DOHH2 (cell line): ENCODE measurements around the gene AHI1.

ENCODE experiments used
- H3F3A ChIP-seq: fragments of 200-600 bp; sonication (generic), shearing (Covaris generic); 2 replicates; pipeline ENCODE4 v1.6.0; 2016; ENCODE audit warnings: antibody characterized with exemption, mild to moderate bottlenecking; ENCODE audit not compliant: control insufficient read depth, insufficient read depth
- H3K27ac ChIP-seq: fragments of 200-600 bp; sonication (generic); 2 replicates; pipeline ENCODE4 v1.5.1; 2014; ENCODE audit warnings: low read depth, mild to moderate bottlenecking, low read length, moderate library complexity
- H3K27me3 ChIP-seq: fragments of 200-600 bp; sonication (generic); 2 replicates; pipeline ENCODE4 v1.6.1; 2014; ENCODE audit warnings: mild to moderate bottlenecking, low read length, mixed read lengths; ENCODE audit not compliant: control insufficient read depth
- H3K36me3 ChIP-seq: fragments of 200-600 bp; sonication (generic); 2 replicates; pipeline ENCODE4 v1.6.1; 2014; ENCODE audit warnings: mild to moderate bottlenecking, low read length, moderate library complexity, mixed read lengths; ENCODE audit not compliant: control insufficient read depth
- H3K4me1 ChIP-seq: fragments of 200-600 bp; sonication (generic); 2 replicates; pipeline ENCODE4 v1.6.1; 2014; ENCODE audit warnings: mild to moderate bottlenecking, low read length, mixed read lengths; ENCODE audit not compliant: control insufficient read depth
- H3K4me2 ChIP-seq: fragments of 200-600 bp; sonication (generic); 2 replicates; pipeline ENCODE4 v1.6.0; 2014; ENCODE audit warnings: mild to moderate bottlenecking, low read length, moderate library complexity
- H3K4me3 ChIP-seq: fragments of 200-600 bp; sonication (generic); 2 replicates; pipeline ENCODE4 v1.5.1; 2014; ENCODE audit warnings: mild to moderate bottlenecking, low read length, mixed read lengths
- H3K79me2 ChIP-seq: fragments of 200-600 bp; sonication (generic); 2 replicates; pipeline ENCODE4 v1.6.1; 2014; ENCODE audit warnings: mild to moderate bottlenecking, low read length, mixed read lengths; ENCODE audit not compliant: control insufficient read depth
- H3K9me2 ChIP-seq: fragments of 200-600 bp; sonication (generic); replicated peaks from 2 replicates; pipeline ENCODE4 v1.6.1; 2014; ENCODE audit warnings: mild to moderate bottlenecking, low read length, mixed read lengths; ENCODE audit not compliant: control insufficient read depth
- H3K9me3 ChIP-seq: fragments of 200-600 bp; sonication (generic); 2 replicates; pipeline ENCODE4 v1.6.1; 2014; ENCODE audit warnings: antibody characterized with exemption, low read length, mixed read lengths; ENCODE audit not compliant: control insufficient read depth, insufficient read depth
- H4K20me1 ChIP-seq: fragments of 200-600 bp; sonication (generic); 2 replicates; pipeline ENCODE4 v1.6.0; 2014; ENCODE audit warnings: low read depth, mild to moderate bottlenecking, antibody characterized with exemption, low read length, moderate library complexity; ENCODE audit not compliant: control insufficient read depth, insufficient read depth
- EZH2phosphoT487 ChIP-seq: fragments of 200-600 bp; sonication (generic); IDR thresholded peaks from 2 replicates; pipeline ENCODE4 v1.6.1; 2017; ENCODE audit warnings: borderline replicate concordance, mild to moderate bottlenecking, antibody characterized with exemption, low read length, moderate library complexity, mixed read lengths
- TF ChIP-seq, protein P1 (sequence below): fragments of 200-600 bp; sonication (generic); IDR thresholded peaks from one replicate; pipeline ENCODE4 v1.5.1; 2014; ENCODE audit warnings: antibody characterized with exemption, mild to moderate bottlenecking, low read depth, low read length; ENCODE audit not compliant: poor library complexity, severe bottlenecking

AHI1 gene

DNA sequence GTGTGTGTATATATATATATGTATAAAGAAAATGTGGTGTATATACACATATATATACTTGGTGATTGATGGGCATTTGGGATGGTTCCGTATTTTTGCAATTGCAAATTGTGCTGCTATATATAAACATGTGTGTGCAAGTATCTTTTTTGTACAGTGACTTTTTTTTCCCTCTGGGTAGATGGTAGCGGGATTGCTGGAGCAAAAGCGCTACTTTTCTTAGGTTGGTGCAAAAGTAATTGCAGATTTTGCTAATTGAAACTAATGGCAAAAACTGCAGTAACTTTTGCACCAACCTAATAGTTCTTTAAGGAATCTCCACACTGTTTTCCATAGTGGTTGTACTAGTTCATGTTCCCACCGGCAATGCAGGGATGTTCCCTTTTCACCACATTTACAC, 135.4 kb downstream of the AHI1 start:
- Histone ChIP-seq H3K9me2 (no peaks in the 10 kb centered on the region), H3K27me3 (no peaks in the 10 kb centered on the region), H4K20me1 (no peaks in the 10 kb centered on the region), H3K4me1 (no peaks in the 10 kb centered on the region), H3K27ac (no peak overlapping the region), H3K79me2 (no peaks in the 10 kb centered on the region), H3K9me3 (no peaks in the 10 kb centered on the region), H3K4me2 (no peak overlapping the region), H3K36me3 (no peaks in the 10 kb centered on the region), H3K4me3 (no peak overlapping the region), H3F3A (no peaks in the 10 kb centered on the region)
- TF ChIP-seq EZH2phosphoT487 = no peak
- TF ChIP-seq, protein P1, sequence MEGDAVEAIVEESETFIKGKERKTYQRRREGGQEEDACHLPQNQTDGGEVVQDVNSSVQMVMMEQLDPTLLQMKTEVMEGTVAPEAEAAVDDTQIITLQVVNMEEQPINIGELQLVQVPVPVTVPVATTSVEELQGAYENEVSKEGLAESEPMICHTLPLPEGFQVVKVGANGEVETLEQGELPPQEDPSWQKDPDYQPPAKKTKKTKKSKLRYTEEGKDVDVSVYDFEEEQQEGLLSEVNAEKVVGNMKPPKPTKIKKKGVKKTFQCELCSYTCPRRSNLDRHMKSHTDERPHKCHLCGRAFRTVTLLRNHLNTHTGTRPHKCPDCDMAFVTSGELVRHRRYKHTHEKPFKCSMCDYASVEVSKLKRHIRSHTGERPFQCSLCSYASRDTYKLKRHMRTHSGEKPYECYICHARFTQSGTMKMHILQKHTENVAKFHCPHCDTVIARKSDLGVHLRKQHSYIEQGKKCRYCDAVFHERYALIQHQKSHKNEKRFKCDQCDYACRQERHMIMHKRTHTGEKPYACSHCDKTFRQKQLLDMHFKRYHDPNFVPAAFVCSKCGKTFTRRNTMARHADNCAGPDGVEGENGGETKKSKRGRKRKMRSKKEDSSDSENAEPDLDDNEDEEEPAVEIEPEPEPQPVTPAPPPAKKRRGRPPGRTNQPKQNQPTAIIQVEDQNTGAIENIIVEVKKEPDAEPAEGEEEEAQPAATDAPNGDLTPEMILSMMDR = no peak

DNA sequence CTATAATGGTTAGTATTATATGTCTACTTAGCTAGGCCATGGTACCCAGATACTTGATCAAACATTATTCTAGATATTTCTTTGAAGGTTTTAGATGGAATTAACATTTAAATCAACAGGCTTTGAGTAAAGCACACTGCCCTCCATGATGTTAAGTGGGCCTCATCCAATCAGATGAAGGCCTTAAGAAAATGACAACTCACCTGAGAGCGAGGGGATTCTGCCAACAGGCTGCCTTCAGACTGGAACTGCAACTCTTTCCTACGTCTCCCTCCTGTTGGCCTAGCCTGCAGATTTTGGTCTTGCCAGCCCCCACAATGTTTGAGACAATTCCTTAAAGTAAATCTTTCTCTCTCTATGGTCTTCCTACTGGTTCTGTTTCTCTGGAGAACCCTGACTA, 137.3 kb downstream of the AHI1 start:
- H3K4me3 ChIP-seq = no peak overlapping the region
- H3F3A ChIP-seq = no peaks in the 10 kb centered on the region
- no peaks in the 10 kb centered on the region for H3K27me3 ChIP-seq
- H3K4me2 ChIP-seq = no peak overlapping the region
- no peaks in the 10 kb centered on the region for H3K79me2 ChIP-seq
- no peak overlapping the region for H3K27ac ChIP-seq
- H3K9me3 ChIP-seq = no peaks in the 10 kb centered on the region
- no peaks in the 10 kb centered on the region for H4K20me1 ChIP-seq
- no peaks in the 10 kb centered on the region for H3K9me2 ChIP-seq
- no peak for TF ChIP-seq EZH2phosphoT487
- TF ChIP-seq, protein P1 = no peak
- no peaks in the 10 kb centered on the region for H3K4me1 ChIP-seq
- no peaks in the 10 kb centered on the region for H3K36me3 ChIP-seq

DNA sequence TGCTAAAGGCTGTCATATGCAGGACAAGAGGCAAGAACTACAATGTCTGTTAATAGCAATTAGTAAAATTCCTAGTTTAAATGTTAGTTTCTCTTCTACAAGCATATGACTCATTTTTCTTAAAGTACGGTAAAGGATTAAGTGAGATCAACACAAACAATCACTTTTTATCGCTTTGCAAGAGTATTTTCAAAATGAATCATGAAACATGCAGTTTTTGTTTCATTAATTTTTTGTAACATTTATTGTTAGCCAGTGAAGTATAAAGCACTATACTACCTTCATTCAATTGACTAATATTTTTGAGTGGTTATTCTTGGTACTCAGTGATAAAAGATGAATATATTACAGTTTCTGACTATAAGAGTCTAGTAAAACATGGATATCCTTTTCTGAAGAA, 138.6 kb downstream of the AHI1 start:
- Histone ChIP-seq H3K4me3 (no peak overlapping the region), H3K36me3 (no peaks in the 10 kb centered on the region)

More for the DNA sequence above, 138.6 kb downstream of the AHI1 start:
- Histone ChIP-seq H4K20me1 (no peaks in the 10 kb centered on the region), H3K4me1 (no peaks in the 10 kb centered on the region), H3K27me3 (no peaks in the 10 kb centered on the region), H3K4me2 (no peak overlapping the region), H3F3A (no peaks in the 10 kb centered on the region), H3K27ac (no peak overlapping the region), H3K79me2 (no peaks in the 10 kb centered on the region), H3K9me2 (no peaks in the 10 kb centered on the region), H3K9me3 (no peaks in the 10 kb centered on the region)
- TF ChIP-seq, protein P1 = no peak
- no peak for TF ChIP-seq EZH2phosphoT487
